Natural killer cell treated with Interleukin-12 subunit alpha and Interleukin-12 subunit beta and Interleukin-15 and Interleukin-18, amount 100 ng/mL, for 72 hours (primary cell): Measurements from ENCODE around the gene PDGFRB. TPM values are rescaled to one million over a fixed set of nuclear protein-coding genes. Genes with fewer than 3 reads are reported as not detected.
A peak's percentile ranks its signal among the peaks of the same experiment; 100 is the strongest.

Experiments used
- ATAC-seq, 2 donors: fragments of 150-1000 bp; cut with Tn5 transposase in 1 of 2; sonication (Bioruptor Pico), chemical (Tn5 transposase) in 1 of 2; 2 replicates each; pipeline ENCODE4 v1.10.0; 2021
- DNase-seq: peaks from one replicate; pipeline ENCODE4 v3.0.0; 2022; ENCODE audit warnings: low spot score
- H3K27ac Mint-ChIP-seq, 2 donors: 1 replicate in 1 of 2; 2 replicates in 1 of 2; pipeline ENCODE4 v1.8.0; 2022; ENCODE audit warnings: mixed read lengths in 2 of 2, mild to moderate bottlenecking in 1 of 2, moderate library complexity in 1 of 2
- H3K27me3 Mint-ChIP-seq, 2 donors: 1 replicate in 1 of 2; 2 replicates in 1 of 2; pipeline ENCODE4 v1.8.0; 2022; ENCODE audit warnings: mixed read lengths in 2 of 2
- H3K36me3 Mint-ChIP-seq: one replicate; pipeline ENCODE4 v1.8.0; 2022; ENCODE audit warnings: mixed read lengths
- H3K4me1 Mint-ChIP-seq, 2 donors: 1 replicate in 1 of 2; 2 replicates in 1 of 2; pipeline ENCODE4 v1.8.0; 2022; ENCODE audit warnings: low read depth in 2 of 2, mixed read lengths in 2 of 2, mild to moderate bottlenecking in 1 of 2
- H3K4me3 Mint-ChIP-seq: one replicate; pipeline ENCODE4 v1.8.0; 2022; ENCODE audit warnings: mixed read lengths
- H3K9me3 Mint-ChIP-seq: 2 replicates; pipeline ENCODE4 v1.8.0; 2022; ENCODE audit warnings: mixed read lengths
- total RNA-seq, 2 donors: library from RNA; stranded (reverse); gene quantifications; one replicate each; pipeline ENCODE4 v1.2.3, GENCODE V29; 2022

Gene PDGFRB
- 1 to 10 TPM; 4.4 to 9.0 TPM for total RNA-seq

GRCh38 chr5:150155258-150156026 lies at the start of gene PDGFRB:
PDGFRB (minus strand) TSS chr5:150155845; CDS start chr5:150137047, 18,798 bp downstream.
- H3K4me1 Mint-ChIP-seq: peaks cover 28 to 34% of the 10 kb centered on the region in 2 donors
- peak; percentile 72 to 84 for ATAC-seq
- H3K27ac Mint-ChIP-seq: peak within 1 kb of the TSS; percentile 53 to 86
- H3K27me3 Mint-ChIP-seq: no peaks in the 10 kb centered on the region
- H3K9me3 Mint-ChIP-seq: no peaks in the 10 kb centered on the region
- no peaks in the 10 kb centered on the region for H3K36me3 Mint-ChIP-seq
- peak; percentile 75 for DNase-seq
- peak within 1 kb of the TSS; percentile 97 for H3K4me3 Mint-ChIP-seq

GRCh38 chr5:150204590-150204960 lies 48.9 kb upstream of the PDGFRB start:
- ATAC-seq (no peak), DNase-seq (no peak)
- Mint-ChIP-seq H3K4me3 (no peak overlapping the region), H3K27ac (no peak overlapping the region), H3K4me1 (peaks cover 4 to 5% of the 10 kb centered on the region in 2 donors), H3K9me3 (no peaks in the 10 kb centered on the region), H3K36me3 (no peaks in the 10 kb centered on the region), H3K27me3 (peaks cover 19 to 24% of the 10 kb centered on the region in 2 donors)

GRCh38 chr5:150203832-150204589 lies 48.4 kb upstream of the PDGFRB start:
- Mint-ChIP-seq H3K27ac (no peak overlapping the region), H3K9me3 (no peaks in the 10 kb centered on the region), H3K4me1 (peaks cover 0 to under 1% of the 10 kb centered on the region in 2 donors), H3K36me3 (no peaks in the 10 kb centered on the region), H3K27me3 (peaks cover 22 to 28% of the 10 kb centered on the region in 2 donors), H3K4me3 (no peak overlapping the region)
- DNase-seq: no peak
- ATAC-seq: no peak

GRCh38 chr5:150202501-150202900 lies 46.9 kb upstream of the PDGFRB start:
- ATAC-seq (no peak), DNase-seq (no peak)
- H3K9me3 Mint-ChIP-seq: no peaks in the 10 kb centered on the region
- no peak overlapping the region for H3K4me3 Mint-ChIP-seq
- no peaks in the 10 kb centered on the region for H3K36me3 Mint-ChIP-seq
- H3K4me1 Mint-ChIP-seq: no peaks in the 10 kb centered on the region
- H3K27ac Mint-ChIP-seq: no peak overlapping the region
- H3K27me3 Mint-ChIP-seq: peaks cover 21 to 29% of the 10 kb centered on the region in 2 donors

- ATAC-seq: no peak
- H3K27me3 Mint-ChIP-seq: peaks cover 26 to 37% of the 10 kb centered on the region in 2 donors
- H3K4me3 Mint-ChIP-seq: no peak overlapping the region
- no peaks in the 10 kb centered on the region for H3K9me3 Mint-ChIP-seq
- H3K27ac Mint-ChIP-seq: no peak overlapping the region
- H3K36me3 Mint-ChIP-seq: no peaks in the 10 kb centered on the region
- no peaks in the 10 kb centered on the region for H3K4me1 Mint-ChIP-seq
- no peak for DNase-seq
Measured at GRCh38 chr5:150197476-150197875, 41.8 kb upstream of the PDGFRB start.

GRCh38 chr5:150196986-150197385 lies 41.3 kb upstream of the PDGFRB start:
- Mint-ChIP-seq H3K27me3 (peaks cover 24 to 37% of the 10 kb centered on the region in 2 donors), H3K4me3 (no peak overlapping the region), H3K4me1 (no peaks in the 10 kb centered on the region), H3K27ac (no peak overlapping the region), H3K36me3 (no peaks in the 10 kb centered on the region), H3K9me3 (no peaks in the 10 kb centered on the region)
- ATAC-seq (no peak), DNase-seq (no peak)

- no peak for ATAC-seq
- H3K27me3 Mint-ChIP-seq: peaks cover 26 to 37% of the 10 kb centered on the region in 2 donors
- H3K27ac Mint-ChIP-seq: no peak overlapping the region
- H3K4me1 Mint-ChIP-seq: no peaks in the 10 kb centered on the region
- H3K36me3 Mint-ChIP-seq: no peaks in the 10 kb centered on the region
- DNase-seq: no peak
- no peaks in the 10 kb centered on the region for H3K9me3 Mint-ChIP-seq
- H3K4me3 Mint-ChIP-seq: no peak overlapping the region
Measured at GRCh38 chr5:150196514-150196913, 40.9 kb upstream of the PDGFRB start.

- H3K4me1 Mint-ChIP-seq: no peaks in the 10 kb centered on the region
- no peak overlapping the region for H3K4me3 Mint-ChIP-seq
- H3K27ac Mint-ChIP-seq: no peak overlapping the region
- no peaks in the 10 kb centered on the region for H3K36me3 Mint-ChIP-seq
- H3K9me3 Mint-ChIP-seq: no peaks in the 10 kb centered on the region
- peaks cover 26 to 37% of the 10 kb centered on the region in 2 donors for H3K27me3 Mint-ChIP-seq
- DNase-seq: no peak
- ATAC-seq: no peak
Measured at GRCh38 chr5:150195736-150196485, 40.3 kb upstream of the PDGFRB start.

GRCh38 chr5:150192462-150192861 lies 36.8 kb upstream of the PDGFRB start:
- DNase-seq (no peak), ATAC-seq (no peak)
- Mint-ChIP-seq H3K4me3 (no peak overlapping the region), H3K4me1 (no peaks in the 10 kb centered on the region), H3K27ac (no peak overlapping the region), H3K27me3 (peaks cover 18% of the 10 kb centered on the region in 2 donors), H3K36me3 (no peaks in the 10 kb centered on the region), H3K9me3 (no peaks in the 10 kb centered on the region)

- ATAC-seq (no peak), DNase-seq (no peak)
- no peaks in the 10 kb centered on the region for H3K4me1 Mint-ChIP-seq
- no peak overlapping the region for H3K27ac Mint-ChIP-seq
- no peaks in the 10 kb centered on the region for H3K9me3 Mint-ChIP-seq
- no peak overlapping the region for H3K4me3 Mint-ChIP-seq
- H3K27me3 Mint-ChIP-seq: peaks cover 15 to 23% of the 10 kb centered on the region in 2 donors
- no peaks in the 10 kb centered on the region for H3K36me3 Mint-ChIP-seq
Measured at GRCh38 chr5:150190987-150191386, 35.3 kb upstream of the PDGFRB start.

GRCh38 chr5:150190503-150190979 lies 34.9 kb upstream of the PDGFRB start:
- peak in 1 of 2 donors; percentile 22 for ATAC-seq
- H3K4me3 Mint-ChIP-seq: no peak overlapping the region
- H3K27me3 Mint-ChIP-seq: peaks cover 15 to 23% of the 10 kb centered on the region in 2 donors
- DNase-seq: no peak
- no peaks in the 10 kb centered on the region for H3K4me1 Mint-ChIP-seq
- no peak overlapping the region for H3K27ac Mint-ChIP-seq
- H3K36me3 Mint-ChIP-seq: no peaks in the 10 kb centered on the region
- H3K9me3 Mint-ChIP-seq: no peaks in the 10 kb centered on the region

- Mint-ChIP-seq H3K4me1 (no peaks in the 10 kb centered on the region), H3K27me3 (peaks cover 9 to 19% of the 10 kb centered on the region in 2 donors), H3K36me3 (no peaks in the 10 kb centered on the region), H3K27ac (no peak within 1 kb of the TSS), H3K9me3 (no peaks in the 10 kb centered on the region), H3K4me3 (no peak within 1 kb of the TSS)
- DNase-seq: no peak
- ATAC-seq: no peak
Measured at GRCh38 chr5:150189728-150190502, 34.3 kb upstream of the PDGFRB start, which contains the start of gene SLC6A7. SLC6A7 (plus strand) TSS chr5:150190062; CDS start chr5:150190328, 266 bp downstream.

- Mint-ChIP-seq H3K27me3 (peaks cover 8 to 19% of the 10 kb centered on the region in 2 donors), H3K27ac (no peak overlapping the region), H3K36me3 (no peaks in the 10 kb centered on the region), H3K9me3 (no peaks in the 10 kb centered on the region), H3K4me3 (no peak overlapping the region), H3K4me1 (no peaks in the 10 kb centered on the region)
- ATAC-seq: no peak
- DNase-seq: no peak
Measured at GRCh38 chr5:150189326-150189725, 33.7 kb upstream of the PDGFRB start.
